ENCODE data around the gene IKBKE. TPM values are rescaled to one million over a fixed set of nuclear protein-coding genes. Genes with fewer than 3 reads are reported as not detected.
A peak's percentile ranks its signal among the peaks of the same experiment; 100 is the strongest.

Gene IKBKE
- total RNA-seq, 1 donor, result 18.8 TPM

GRCh38 chr1:206450281-206450680 is 20.0 kb upstream of the IKBKE start:
- DNase-seq (ENCODE audit: insufficient read length, low spot score, missing footprints), result no peak
- Histone ChIP-seq H3K4me1 (ENCODE audit: insufficient read depth, low read length) (no peaks in the 10 kb centered on the region), H4K20me1 (ENCODE audit: insufficient read depth, low read length) (peaks cover 2% of the 10 kb centered on the region), H3K79me2 (ENCODE audit: insufficient read depth, low read length) (no peaks in the 10 kb centered on the region), H3K36me3 (ENCODE audit: insufficient read depth, low read length) (peaks cover 73% of the 10 kb centered on the region), H3K9me3 (ENCODE audit: low read depth, low read length) (no peaks in the 10 kb centered on the region), H3K27me3 (ENCODE audit: insufficient read depth, low read length) (no peaks in the 10 kb centered on the region), H3K4me3 (ENCODE audit: insufficient read depth, low read length) (no peak overlapping the region), H3K27ac (ENCODE audit: low read depth, low read length) (no peak overlapping the region), H2AFZ (ENCODE audit: low read length) (no peak overlapping the region), H3K4me2 (ENCODE audit: insufficient read depth, low read length) (no peak overlapping the region)
- TF ChIP-seq, protein P1, sequence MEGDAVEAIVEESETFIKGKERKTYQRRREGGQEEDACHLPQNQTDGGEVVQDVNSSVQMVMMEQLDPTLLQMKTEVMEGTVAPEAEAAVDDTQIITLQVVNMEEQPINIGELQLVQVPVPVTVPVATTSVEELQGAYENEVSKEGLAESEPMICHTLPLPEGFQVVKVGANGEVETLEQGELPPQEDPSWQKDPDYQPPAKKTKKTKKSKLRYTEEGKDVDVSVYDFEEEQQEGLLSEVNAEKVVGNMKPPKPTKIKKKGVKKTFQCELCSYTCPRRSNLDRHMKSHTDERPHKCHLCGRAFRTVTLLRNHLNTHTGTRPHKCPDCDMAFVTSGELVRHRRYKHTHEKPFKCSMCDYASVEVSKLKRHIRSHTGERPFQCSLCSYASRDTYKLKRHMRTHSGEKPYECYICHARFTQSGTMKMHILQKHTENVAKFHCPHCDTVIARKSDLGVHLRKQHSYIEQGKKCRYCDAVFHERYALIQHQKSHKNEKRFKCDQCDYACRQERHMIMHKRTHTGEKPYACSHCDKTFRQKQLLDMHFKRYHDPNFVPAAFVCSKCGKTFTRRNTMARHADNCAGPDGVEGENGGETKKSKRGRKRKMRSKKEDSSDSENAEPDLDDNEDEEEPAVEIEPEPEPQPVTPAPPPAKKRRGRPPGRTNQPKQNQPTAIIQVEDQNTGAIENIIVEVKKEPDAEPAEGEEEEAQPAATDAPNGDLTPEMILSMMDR (IDR thresholded peaks at IDR 0.05; ENCODE audit: extremely low read depth, low read depth, low read length), result no peak

DNA sequence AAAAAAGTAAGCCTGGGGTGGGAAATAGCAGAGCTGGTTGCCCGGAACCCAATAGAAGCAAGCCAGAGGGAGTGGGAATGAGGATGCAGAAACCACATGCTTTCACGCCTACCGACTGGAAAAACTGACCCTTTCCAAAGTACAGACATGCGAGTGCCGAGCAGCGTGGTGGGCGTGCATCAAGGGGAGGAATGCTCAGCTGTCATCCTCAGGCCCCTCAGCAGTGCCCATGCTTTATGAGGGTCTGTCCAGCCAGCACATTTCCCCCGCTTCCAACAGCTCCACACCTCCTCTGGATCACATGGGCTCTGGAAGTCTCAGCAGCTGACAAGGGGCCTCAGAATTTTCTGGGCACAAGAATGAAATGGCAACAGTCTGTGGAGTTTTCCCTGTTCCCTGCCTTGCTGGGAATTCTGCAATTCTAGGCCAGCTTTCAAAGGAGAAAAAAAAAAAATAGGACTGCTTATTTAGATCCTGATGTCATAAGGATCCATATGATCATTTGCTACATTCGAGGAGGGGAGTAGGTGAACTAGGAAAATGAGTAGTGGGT is 19.1 kb upstream of the IKBKE start:
- H3K27me3 ChIP-seq (ENCODE audit: insufficient read depth, low read length), result no peaks in the 10 kb centered on the region

GRCh38 chr1:206453111-206453510 is 17.2 kb upstream of the IKBKE start:
- Histone ChIP-seq H3K27ac (ENCODE audit: low read depth, low read length) (no peak overlapping the region), H3K27me3 (ENCODE audit: insufficient read depth, low read length) (no peaks in the 10 kb centered on the region), H3K4me2 (ENCODE audit: insufficient read depth, low read length) (no peak overlapping the region), H3K9me3 (ENCODE audit: low read depth, low read length) (no peaks in the 10 kb centered on the region), H3K36me3 (ENCODE audit: insufficient read depth, low read length) (peaks cover 58% of the 10 kb centered on the region), H2AFZ (ENCODE audit: low read length) (no peak overlapping the region), H4K20me1 (ENCODE audit: insufficient read depth, low read length) (peaks cover under 1% of the 10 kb centered on the region), H3K4me3 (ENCODE audit: insufficient read depth, low read length) (no peak overlapping the region), H3K79me2 (ENCODE audit: insufficient read depth, low read length) (no peaks in the 10 kb centered on the region), H3K4me1 (ENCODE audit: insufficient read depth, low read length) (peaks cover 9% of the 10 kb centered on the region)
- no peak for DNase-seq (ENCODE audit: insufficient read length, low spot score, missing footprints)
- TF ChIP-seq, protein P1 (IDR thresholded peaks at IDR 0.05; ENCODE audit: extremely low read depth, low read depth, low read length), result no peak

More for the DNA sequence above, 19.1 kb upstream of the IKBKE start:
- peaks cover 73% of the 10 kb centered on the region for H3K36me3 ChIP-seq (ENCODE audit: insufficient read depth, low read length)
- peaks cover 2% of the 10 kb centered on the region for H4K20me1 ChIP-seq (ENCODE audit: insufficient read depth, low read length)
- no peaks in the 10 kb centered on the region for H3K4me1 ChIP-seq (ENCODE audit: insufficient read depth, low read length)
- H3K27ac ChIP-seq (ENCODE audit: low read depth, low read length), result no peak overlapping the region
- no peak for DNase-seq (ENCODE audit: insufficient read length, low spot score, missing footprints)
- no peaks in the 10 kb centered on the region for H3K9me3 ChIP-seq (ENCODE audit: low read depth, low read length)
- no peak overlapping the region for H3K4me2 ChIP-seq (ENCODE audit: insufficient read depth, low read length)
- H2AFZ ChIP-seq (ENCODE audit: low read length), result no peak overlapping the region
- TF ChIP-seq, protein P1 (IDR thresholded peaks at IDR 0.05; ENCODE audit: extremely low read depth, low read depth, low read length), result no peak
- H3K4me3 ChIP-seq (ENCODE audit: insufficient read depth, low read length), result no peak overlapping the region
- no peaks in the 10 kb centered on the region for H3K79me2 ChIP-seq (ENCODE audit: insufficient read depth, low read length)

DNA sequence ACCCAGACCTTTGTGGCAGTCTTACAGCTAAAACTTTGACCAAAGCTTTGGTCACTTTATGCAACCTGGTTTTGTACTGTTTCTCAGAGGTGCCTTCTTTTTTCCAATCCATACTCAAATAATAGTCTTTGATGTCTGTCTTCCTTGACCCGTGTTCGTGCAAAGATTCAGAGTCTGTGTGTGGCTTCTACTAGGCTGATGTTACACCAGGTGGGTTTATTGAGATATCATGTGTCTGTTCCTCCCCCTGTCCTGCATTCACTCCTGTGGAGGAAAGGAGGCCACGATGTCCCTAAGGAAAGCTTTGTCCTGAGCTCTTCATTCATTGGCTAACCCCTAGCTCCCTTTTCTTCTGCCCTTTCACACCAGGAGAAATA is 15.0 kb upstream of the IKBKE start:
- no peaks in the 10 kb centered on the region for H3K9me3 ChIP-seq (ENCODE audit: low read depth, low read length)
- TF ChIP-seq, protein P1 (IDR thresholded peaks at IDR 0.05; ENCODE audit: extremely low read depth, low read depth, low read length), result no peak
- no peak overlapping the region for H3K27ac ChIP-seq (ENCODE audit: low read depth, low read length)
- no peak overlapping the region for H3K4me3 ChIP-seq (ENCODE audit: insufficient read depth, low read length)
- DNase-seq (ENCODE audit: insufficient read length, low spot score, missing footprints), result peak; percentile 59
- peaks cover 57% of the 10 kb centered on the region for H3K36me3 ChIP-seq (ENCODE audit: insufficient read depth, low read length)
- H3K4me2 ChIP-seq (ENCODE audit: insufficient read depth, low read length), result no peak overlapping the region
- no peaks in the 10 kb centered on the region for H3K79me2 ChIP-seq (ENCODE audit: insufficient read depth, low read length)
- H3K4me1 ChIP-seq (ENCODE audit: insufficient read depth, low read length), result peaks cover 9% of the 10 kb centered on the region
- no peaks in the 10 kb centered on the region for H4K20me1 ChIP-seq (ENCODE audit: insufficient read depth, low read length)
- no peak overlapping the region for H2AFZ ChIP-seq (ENCODE audit: low read length)
- no peaks in the 10 kb centered on the region for H3K27me3 ChIP-seq (ENCODE audit: insufficient read depth, low read length)
